SKM-1 treated with dmso at 0.1 percent for 144 hours (cell line): ENCODE data around the gene ETS1.

Source experiments
- DNase-seq: peaks from one replicate; lab custom pipeline; 2025; ENCODE audit not compliant: unreplicated experiment; lab: John Stamatoyannopoulos, UW

ETS1 gene

DNA sequence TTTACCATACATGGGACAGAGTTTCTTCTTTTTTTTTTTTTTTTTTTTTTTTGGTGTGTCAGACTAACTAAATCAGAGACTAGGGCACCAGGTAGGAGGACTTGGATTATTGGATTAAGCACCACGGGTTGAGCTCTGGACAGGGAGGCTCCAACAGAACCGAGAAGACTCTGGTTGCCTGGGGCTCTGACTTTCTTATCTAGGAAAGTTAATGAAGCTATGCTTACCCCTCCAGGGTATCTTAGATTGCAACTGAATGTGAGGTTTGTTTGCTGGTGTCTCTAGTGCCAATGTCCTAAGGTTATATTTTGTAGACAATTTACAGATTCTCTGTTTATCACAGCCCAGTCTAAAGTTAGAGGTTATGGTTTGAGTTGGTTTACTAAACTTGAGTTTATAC lies 18.1 kb downstream of the ETS1 start:
- DNase-seq: no peak

- DNase-seq: no peak
Measured at GRCh38 chr11:128568166-128568778, 19.1 kb downstream of the ETS1 start.

DNA sequence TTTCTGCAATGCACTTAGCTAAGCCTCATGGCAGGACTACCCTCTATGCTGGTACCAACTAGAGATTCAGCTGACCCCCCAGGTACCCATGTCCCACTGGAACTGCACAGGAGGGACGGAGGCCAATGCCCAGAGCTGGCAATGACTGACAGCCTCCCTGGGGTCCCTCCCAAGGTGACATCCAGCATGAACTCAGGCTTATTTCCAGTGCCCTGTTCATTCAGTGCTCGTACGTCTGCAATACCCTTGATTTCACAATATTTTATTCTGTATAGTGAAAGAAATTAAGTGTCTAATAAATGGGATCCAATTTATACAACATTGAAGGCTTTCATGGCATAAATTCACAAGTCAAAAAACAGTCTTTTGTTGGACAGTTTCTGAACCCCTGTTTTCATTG lies 20.2 kb downstream of the ETS1 start:
- no peak for DNase-seq

- peak; percentile 94 for DNase-seq
Measured at GRCh38 chr11:128565881-128566280, 21.5 kb downstream of the ETS1 start.

GRCh38 chr11:128564642-128565245 lies 22.6 kb downstream of the ETS1 start:
- DNase-seq: no peak

- DNase-seq: peak; percentile 77
Measured at GRCh38 chr11:128563942-128564641, 23.3 kb downstream of the ETS1 start.

DNA sequence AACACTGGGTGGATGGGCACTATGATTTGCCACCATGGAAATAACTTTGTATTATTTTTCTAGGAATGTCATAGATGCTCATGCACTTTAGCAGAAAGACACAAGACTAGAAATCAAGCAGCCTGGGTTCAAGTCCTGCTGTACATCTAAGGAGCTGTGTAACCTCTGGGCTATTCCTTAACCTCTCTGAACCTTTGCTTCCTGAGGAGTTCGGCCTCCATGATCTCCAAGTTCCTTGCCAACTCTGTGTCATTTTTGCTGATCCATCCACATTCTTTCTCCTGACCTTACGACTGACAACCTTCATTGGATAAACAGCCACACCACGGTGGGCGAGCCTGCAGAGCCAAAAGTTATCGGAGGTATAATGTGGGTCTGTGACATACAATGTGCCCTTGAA lies 24.1 kb downstream of the ETS1 start:
- no peak for DNase-seq

DNA sequence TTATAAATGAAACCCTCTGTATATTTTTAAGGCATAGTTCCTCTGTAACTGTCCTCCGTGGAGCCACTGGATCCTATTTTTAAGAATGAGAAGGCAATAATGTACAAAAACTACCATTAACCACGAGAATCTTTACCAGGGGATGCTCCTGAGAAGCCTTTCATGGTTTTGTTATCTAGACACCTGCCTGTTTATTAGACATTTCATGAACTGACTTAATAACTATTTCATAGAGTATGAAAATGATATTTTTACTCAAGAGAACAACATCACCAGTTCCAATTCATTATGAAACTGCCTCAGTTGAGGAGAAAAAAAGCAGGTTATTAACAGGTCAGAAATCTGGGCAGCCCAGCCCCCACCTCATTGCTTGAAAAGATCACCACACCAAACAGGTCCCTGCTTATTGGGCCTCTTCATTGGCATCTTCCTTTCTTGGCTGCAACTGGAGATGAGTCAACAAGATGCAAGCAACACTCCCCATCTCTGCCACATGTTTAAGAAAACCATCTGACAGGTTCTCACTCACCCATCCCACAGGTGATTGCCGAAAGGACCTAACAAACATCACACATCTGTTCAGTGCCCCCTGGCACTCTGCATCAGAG lies 27.8 kb downstream of the ETS1 start:
- no peak for DNase-seq

DNA sequence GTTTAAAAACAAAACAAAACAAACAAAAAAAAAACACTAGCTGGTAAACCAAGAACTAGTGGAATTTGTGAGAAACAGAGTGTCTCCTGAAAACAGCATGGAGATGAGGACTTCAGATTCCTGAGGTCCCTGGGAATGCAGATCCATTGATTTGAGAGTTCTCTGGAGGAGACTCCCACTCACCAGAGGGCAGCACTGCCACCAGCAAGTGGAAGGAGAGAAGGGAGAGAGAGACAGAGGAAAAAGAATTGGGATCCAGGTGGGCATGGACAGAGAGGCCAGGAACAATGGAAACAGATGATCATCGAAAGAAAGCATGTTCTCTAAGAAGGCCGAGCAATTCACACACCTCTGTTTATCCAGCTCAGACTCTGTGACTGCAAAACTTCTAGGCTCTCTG lies 31.8 kb downstream of the ETS1 start:
- no peak for DNase-seq

GRCh38 chr11:128553662-128554362 lies 33.5 kb downstream of the ETS1 start:
- no peak for DNase-seq

DNA sequence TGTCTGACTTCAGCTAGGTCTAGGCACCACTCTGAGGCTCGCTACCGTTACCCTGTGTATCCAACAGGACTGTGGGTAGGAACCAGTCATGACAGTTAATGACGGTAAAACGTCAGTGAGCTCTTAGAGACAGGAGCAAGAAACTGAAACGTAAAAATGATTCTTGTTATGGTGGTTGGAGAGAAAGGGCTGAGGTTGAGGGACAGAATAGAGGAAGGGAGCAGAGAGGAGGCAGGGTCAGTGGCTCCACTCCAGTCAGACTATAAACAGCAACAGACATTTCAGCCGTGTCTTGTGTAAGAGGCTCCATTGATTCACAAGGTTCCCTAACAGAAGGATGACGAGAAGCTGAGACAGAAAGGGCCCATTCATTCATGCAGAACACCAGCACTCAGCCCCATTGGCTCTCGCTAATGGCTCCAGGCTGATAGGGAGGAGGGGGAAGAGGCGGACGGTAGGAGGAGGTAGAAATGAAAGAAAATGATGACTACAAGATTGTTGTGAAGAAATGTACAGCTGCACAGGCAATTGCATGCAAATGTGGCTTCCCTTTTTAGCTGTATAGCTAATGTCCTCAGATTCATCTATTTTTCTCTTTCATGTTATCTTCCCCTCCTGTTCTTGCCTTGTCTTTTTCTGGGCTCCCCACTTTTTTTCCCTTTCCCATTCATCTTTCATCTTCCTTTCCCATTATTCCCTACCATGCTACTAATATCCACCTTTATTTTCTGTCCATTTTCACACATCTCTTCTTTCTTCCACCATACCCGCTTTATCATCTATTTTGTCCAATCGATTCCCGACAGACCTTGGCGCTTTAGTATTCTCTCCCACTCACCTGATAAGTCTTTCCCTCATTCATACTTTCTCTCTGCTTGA lies 34.3 kb downstream of the ETS1 start:
- peak; percentile 98 for DNase-seq

GRCh38 chr11:128551611-128552335 lies 35.6 kb downstream of the ETS1 start:
- peak; percentile 58 for DNase-seq

GRCh38 chr11:128551058-128551457 lies 36.3 kb downstream of the ETS1 start:
- no peak for DNase-seq

- DNase-seq: no peak
Measured at GRCh38 chr11:128550261-128550821, 37.0 kb downstream of the ETS1 start.

DNA sequence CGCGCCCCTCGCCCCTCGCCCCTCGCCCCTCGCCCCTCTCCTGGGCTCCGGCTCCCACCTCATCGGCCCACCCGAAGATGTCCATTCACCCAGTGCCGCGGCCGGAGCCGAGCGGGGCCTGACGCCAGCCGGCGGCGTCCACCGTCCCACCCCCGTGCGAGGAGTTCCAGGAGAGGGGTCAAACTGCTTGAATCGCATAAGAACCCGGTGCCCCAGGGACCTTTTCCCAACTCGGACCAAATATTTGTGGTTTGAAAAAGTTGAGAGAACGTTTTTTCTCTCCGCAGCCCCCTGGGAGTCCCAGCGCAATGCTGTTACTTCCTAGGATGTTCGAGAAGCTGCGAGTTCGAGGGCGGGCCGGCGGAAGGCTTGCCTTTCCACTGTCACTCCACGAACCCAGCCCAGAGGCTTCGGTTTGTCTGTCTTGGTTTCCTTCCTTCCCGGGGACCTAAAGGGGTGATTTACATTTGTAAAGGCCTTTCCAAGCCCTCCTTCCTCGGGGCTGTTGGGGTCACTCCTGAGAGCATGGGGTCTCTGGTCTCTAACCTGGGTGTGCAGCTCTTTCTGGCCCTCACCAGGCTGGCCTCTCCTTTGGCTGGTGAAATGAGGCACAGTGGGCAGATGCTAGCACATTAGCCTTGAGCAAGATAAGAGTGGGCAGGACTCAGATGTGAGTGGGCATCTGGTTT lies 38.0 kb downstream of the ETS1 start:
- DNase-seq: no peak

DNA sequence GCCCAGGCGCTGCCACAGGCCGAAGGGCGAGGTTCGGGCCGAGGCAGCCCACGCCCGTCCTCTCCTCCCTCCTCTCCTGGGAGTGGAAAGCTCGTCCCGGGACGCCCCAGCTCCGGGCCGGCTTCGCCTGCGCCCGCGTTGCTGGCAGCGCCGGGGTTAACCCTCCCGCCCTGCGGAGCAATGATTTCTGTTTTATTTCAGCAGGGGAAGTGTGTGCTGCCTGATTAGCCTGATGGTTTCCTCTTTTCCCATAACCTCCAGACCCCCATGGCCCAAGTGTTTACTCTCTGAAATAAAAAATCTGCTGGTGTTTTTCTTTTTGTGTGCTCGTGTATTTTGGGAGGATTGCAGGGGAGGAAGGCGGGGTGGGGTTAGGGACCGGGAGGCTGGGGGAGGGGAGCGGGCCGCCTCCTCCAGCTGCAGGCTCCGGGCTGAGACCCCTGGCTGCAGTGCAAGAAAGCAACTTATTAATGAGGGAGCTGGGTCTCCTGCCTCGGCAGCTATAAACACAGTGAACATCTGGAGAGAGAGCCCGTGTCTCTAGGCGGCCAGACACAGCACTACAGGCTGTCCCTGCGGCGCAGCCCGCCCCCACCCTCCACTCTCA lies 38.6 kb downstream of the ETS1 start:
- peak; percentile 59 for DNase-seq

- DNase-seq: peak; percentile 59
Measured at GRCh38 chr11:128547946-128548648, 39.3 kb downstream of the ETS1 start.

GRCh38 chr11:128546916-128547315 lies 40.4 kb downstream of the ETS1 start:
- no peak for DNase-seq
